RPMI8226 (cell line): ENCODE measurements around the gene DES.
A peak's percentile ranks its signal among the peaks of the same experiment; 100 is the strongest.

Experiments used
- DNase-seq: peaks from one replicate; pipeline ENCODE4 v3.0.0-alpha.2; 2015

DES gene

DNA sequence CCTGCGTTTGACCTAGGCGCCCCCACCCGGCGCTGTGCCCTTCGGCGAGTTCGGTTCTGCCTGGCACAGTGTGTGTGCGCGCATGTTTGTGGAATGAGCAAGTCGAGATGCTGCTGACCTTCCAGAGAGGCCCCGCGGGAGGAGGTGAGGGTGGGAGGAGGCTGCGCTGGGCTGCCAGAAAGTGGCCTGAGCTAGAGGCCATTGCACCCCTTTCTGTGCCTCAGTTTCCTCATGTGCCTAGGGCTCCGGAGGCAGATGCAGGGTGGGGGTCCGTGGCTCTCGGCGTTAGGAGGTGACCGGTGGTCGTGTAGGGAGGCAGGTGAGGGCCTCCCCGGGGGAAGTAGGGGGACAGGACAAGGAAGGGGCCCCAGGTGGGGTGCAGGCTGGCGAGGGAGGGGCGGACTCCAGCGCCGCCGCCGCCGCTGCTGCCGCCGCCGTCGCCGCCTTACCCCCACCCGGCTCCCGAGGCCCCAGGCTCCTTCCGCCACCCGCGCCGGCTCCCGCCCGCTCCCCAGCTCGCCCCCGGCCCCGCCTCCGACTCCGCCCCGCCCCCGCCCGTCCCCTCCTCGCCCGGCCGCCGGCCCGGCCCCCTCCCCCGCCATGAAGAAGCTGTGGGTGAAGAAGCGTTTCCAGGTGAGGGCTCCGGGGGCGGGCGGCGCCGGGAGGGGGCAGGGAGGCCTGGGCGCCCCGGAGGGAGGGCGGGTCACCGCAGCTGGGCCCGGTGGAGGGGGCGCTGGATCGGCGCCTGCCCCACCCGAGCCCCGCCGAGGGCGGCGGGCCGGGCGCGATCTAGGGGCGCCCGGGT, 23.5 kb downstream of the DES start:
- peak; percentile 17 for DNase-seq

DNA sequence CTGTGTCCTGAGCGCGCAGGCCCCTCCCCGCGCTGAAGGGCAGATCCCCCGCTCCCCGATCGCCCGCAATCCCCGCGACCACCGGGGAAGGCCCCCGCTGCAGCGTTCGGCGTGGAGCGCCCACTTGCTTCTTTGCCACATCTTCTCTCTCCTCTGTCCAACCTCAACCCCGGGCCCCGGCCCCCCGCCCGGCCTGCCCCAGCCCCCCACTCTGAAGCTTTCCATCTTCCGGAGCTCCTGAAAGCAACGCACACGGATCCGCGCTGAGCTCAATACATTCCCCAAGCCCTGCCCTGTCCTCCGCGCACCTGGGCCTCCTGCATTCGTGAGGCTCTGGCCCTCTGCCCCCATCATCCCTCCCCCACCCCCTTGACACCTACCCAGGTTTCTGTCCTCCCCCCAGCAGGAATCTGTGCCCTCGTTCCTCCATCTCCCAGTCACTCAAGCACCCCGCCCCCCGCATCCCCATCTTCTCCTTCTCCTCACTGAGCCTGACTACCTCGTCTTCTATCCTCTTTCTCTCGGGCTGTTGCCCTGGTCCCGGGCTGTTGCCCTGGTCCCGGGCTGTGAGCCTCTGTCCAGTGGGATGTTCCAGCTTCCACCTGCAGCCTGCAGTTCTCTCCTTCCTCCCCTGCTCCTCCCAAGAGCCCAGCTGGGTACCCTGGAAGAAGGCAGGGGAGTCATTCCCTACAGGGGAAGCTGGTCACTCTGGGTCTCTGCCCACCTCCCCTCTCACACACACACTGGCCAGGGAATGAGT, 24.3 kb downstream of the DES start:
- DNase-seq = no peak

DNA sequence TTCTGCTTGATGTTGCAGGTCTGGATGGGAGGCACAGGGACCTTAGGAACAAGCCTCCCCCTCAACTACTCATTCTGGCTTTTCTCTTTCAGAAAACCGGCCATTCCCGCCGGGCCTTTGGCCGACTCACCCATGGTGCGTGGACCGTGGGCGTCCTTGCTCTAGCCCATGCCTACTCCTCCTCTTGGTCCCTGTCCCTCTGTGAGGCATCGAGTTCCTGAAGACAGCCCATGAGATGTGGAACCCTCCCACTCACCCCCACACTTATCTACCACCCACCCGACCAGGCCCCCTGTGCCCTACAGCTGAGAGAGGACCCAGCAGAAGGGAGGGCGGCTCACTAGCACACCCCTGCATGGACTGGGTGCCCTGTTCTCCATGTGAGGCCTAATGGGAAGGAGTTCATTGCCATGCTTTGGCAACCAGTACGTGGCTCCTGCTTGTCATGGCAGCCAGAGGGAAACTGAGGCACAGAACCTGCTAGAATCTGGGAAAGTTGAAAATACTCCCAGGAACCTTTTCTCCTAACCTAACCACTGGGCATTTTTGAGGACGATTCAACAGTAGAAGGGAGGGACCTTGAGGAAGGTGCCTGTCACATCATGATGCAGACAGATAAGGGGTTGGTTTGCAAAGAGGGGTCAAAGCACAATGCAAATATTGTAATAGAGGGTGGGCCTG, 25.0 kb downstream of the DES start:
- DNase-seq = no peak

DNA sequence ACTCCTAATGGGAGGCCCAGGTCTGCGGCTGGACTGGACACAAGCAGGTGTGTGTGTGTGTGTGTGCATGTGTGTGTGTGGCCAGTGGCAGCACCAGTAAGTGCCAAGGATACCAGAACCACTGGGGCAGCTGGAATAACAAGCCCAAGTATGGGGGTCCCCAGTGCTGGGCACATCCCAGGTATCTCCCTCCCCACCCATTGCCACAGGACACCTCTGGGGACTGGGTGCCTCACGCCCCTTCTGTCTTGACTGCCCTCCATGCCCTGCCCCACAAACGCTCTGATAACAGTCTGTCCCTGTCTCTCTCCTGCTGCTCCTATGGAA, 25.5 kb downstream of the DES start:
- no peak for DNase-seq

DNA sequence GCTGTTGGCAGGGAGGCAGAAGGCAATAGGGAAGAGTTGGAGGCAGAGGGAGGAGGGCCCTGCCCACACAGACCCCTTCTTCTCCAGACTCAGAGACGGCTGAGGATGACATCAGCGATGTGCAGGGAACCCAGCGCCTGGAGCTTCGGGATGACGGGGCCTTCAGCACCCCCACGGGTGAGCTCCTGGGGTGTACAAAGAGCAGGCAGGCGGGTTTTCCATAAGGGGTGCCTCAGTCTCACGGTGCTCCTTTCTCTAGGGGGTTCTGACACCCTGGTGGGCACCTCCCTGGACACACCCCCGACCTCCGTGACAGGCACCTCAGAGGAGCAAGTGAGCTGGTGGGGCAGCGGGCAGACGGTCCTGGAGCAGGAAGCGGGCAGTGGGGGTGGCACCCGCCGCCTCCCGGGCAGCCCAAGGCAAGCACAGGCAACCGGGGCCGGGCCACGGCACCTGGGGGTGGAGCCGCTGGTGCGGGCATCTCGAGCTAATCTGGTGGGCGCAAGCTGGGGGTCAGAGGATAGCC, 26.5 kb downstream of the DES start:
- no peak for DNase-seq

DNA sequence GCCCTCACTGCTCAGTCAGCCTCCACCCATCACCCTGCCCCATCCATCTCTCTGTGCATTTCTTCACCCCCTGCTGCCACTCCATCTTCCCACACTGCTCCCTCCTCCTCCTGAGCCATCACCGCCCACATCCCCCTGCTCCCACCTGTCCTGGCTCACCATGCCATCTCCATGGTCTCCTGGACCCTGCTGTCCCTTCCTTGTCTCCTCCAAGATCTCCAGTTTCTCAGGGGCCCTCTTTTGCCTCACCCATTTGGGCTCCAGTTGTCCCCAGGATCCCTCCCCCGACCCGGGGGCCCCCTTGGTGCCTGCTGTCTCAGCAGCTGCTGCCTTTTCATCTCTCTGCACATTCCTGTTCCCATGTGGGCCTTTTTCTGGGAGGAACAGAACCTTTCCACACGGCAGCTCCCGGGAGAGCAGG, 27.1 kb downstream of the DES start:
- no peak for DNase-seq

DNA sequence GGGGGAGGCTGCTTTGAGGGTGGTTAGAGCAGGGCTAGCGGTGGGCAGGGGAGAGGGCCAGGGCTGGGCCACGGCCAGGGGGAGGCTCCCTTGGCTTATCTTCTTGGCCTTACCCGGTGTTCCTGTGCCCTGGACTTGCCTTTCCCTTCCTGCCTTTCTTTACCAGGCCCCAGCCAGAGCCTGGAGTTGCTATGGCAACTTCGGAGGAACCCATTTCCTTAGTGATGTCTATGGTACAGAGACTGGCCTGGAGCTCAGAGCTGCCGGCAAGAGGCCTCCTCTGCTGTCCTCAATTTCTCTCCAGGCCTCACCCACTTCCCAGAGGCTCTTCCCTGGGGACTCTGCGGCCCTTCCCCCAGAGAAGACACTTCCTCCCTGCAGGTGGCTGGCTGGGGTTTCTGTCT, 27.9 kb downstream of the DES start:
- peak; percentile 14 for DNase-seq

DNA sequence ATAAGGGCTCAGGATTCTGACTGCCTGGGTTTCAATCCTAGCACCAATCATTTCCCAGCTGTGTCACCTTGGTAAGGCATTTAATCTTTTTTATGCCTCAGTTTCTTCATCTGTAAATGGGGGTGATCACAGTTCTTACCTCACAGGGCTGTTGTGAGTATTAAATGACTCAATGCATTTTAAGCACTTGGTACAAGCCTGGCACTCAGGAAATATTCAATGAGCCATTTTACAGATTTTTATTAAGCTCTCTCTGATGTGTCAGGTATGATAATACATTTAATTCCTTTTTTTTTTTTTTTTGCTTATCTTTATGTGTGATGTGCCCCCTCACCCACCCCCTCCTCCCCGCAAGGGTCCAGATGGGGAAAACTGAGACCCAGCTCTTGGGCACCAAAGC, 28.5 kb downstream of the DES start:
- no peak for DNase-seq

DNA sequence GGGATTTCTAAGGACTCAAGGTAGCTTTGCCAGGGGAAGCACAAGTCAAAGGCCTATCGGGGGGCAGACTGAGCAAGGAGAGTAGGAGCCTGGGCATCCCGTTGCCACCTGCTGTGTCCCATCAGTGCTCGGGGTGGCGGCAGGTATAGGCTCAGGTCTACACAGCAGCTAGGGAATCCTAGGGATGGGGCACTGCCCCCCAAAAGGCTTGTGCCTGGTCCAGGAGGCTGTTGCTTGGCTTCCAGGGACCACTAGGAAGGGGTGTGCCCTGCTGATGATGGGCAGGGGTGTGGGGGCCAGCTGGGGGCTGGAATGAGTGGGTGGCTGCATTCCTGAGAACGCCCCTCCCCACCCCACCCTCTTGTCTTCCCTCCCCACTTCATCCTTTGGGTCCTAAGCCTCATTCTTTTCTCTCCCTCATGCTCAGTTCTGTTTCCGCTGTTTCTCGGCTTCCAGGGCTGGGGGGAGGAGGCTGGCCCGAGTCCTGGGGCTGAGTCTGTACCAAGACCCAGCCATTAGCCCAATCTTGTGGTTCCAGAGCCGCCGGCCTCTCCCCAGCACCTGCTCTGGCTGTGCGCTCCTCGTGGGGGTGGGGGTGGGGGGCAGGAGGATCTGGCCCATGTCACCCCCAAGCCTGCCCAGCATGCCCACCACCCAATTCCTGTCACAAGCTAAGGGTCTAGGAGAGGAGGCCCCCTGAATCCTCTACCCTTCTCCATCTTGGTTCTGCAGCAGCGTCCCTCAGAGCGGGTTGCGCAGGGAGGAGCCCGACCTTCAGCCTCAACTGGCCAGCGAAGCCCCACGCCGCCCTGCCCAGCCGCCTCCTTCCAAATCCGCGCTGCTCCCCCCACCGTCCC, 29.3 kb downstream of the DES start:
- no peak for DNase-seq

DNA sequence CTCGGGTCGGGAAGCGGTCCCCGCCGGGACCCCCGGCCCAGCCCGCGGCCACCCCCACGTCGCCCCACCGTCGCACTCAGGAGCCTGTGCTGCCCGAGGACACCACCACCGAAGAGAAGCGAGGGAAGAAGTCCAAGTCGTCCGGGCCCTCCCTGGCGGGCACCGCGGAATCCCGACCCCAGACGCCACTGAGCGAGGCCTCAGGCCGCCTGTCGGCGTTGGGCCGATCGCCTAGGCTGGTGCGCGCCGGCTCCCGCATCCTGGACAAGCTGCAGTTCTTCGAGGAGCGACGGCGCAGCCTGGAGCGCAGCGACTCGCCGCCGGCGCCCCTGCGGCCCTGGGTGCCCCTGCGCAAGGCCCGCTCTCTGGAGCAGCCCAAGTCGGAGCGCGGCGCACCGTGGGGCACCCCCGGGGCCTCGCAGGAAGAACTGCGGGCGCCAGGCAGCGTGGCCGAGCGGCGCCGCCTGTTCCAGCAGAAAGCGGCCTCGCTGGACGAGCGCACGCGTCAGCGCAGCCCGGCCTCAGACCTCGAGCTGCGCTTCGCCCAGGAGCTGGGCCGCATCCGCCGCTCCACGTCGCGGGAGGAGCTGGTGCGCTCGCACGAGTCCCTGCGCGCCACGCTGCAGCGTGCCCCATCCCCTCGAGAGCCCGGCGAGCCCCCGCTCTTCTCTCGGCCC, 30.1 kb downstream of the DES start:
- no peak for DNase-seq

DNA sequence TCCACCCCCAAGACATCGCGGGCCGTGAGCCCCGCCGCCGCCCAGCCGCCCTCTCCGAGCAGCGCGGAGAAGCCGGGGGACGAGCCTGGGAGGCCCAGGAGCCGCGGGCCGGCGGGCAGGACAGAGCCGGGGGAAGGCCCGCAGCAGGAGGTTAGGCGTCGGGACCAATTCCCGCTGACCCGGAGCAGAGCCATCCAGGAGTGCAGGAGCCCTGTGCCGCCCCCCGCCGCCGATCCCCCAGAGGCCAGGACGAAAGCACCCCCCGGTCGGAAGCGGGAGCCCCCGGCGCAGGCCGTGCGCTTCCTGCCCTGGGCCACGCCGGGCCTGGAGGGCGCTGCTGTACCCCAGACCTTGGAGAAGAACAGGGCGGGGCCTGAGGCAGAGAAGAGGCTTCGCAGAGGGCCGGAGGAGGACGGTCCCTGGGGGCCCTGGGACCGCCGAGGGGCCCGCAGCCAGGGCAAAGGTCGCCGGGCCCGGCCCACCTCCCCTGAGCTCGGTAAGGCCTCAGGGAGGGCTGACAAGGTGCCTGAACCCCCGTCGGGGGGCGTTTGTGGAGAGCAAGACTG, 30.7 kb downstream of the DES start:
- DNase-seq = no peak

DNA sequence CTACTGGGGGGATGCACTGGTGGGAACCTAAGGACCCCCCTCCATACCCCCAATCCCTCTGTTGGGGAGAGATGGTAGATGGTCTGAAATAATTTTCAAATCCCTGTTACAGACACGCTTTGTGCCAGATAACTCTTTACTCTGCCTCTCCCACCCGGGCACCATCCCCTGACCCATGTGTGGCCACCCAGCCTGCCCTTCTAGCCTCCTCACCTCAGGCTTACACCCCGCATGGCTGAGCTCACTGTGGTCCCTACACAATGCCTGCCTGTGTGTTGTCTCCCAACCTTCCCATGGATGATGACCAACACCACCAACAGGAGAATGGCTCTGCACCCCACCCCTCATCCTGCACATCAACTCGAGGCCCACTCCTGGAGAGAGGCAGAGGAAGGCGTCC, 31.4 kb downstream of the DES start:
- DNase-seq = no peak

DNA sequence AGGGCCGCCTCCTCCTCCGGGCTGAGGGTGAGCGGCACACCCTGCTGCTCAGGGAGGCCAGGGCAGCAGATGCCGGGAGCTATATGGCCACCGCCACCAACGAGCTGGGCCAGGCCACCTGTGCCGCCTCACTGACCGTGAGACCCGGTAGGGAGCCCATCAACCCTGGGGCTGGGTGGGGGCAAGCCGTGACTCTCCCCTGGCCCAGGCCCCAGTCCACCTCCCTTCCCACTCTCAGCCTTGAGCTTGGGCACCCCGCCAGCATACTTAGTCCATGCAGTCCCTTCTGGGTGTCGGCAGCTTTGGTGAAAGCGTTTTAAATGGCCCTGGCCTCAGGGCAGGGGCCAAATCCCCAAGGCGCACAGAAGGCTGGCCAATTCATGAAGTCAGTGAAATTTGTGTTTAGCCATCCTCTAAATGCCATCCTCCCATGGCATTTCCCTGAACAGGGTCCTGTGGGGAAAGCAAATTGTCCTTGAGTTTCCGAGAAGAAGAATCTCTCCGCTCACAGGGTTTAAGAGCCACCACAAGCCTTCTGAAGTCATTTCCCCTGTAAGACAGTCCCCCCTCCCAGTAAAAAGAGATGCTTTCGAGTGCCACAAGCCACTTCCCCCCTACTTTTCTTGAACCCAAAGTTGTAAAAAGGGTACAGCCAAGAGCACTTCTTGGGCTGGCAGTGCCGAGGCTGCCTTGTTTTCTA, 33.6 kb downstream of the DES start:
- DNase-seq = no peak

DNA sequence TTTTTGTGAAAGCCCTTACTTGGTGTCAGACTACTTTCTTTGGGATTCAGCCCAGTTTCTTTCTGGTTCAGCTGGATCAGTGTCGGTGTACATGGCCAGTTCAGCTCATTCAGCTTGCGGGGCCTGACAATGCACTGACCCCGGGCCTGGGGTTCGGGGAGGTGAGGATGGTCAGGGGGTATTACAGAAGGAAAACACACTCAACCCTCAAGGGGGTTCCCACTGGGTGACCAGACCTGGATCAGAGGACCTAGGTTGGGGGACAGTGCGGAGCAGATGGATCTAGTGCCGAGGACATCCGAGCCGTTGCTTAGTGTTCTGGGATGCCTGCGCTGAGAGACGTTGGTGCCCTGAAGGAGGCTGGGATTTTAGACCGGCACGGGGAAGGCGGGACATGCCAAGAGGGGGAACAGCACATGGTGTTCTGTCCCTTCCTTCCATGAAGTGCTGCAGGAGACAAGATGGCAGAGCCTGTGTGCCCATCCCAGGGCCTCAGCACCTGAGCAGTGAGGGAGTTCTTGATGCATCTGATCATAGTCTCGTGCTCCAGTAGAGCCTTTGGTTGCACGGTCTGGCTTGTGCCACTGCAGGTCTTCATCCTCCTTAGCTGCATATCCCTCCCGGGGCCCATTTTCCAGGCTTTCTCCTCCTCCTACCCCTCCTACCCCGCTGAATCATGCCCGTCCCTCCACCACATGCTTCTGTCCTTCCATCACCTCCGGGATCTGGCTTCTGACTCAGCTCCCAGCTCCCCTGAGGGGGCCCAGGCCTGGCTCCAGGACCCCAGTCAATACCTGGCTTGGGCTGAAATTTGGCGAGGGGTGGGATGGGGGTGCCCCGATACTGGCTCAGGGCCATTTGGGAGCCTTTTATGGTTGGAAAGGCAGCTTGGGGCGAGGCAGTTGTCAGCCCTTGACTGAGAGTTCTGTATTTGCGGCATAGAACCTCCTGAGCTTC, 34.5 kb downstream of the DES start:
- no peak for DNase-seq

DNA sequence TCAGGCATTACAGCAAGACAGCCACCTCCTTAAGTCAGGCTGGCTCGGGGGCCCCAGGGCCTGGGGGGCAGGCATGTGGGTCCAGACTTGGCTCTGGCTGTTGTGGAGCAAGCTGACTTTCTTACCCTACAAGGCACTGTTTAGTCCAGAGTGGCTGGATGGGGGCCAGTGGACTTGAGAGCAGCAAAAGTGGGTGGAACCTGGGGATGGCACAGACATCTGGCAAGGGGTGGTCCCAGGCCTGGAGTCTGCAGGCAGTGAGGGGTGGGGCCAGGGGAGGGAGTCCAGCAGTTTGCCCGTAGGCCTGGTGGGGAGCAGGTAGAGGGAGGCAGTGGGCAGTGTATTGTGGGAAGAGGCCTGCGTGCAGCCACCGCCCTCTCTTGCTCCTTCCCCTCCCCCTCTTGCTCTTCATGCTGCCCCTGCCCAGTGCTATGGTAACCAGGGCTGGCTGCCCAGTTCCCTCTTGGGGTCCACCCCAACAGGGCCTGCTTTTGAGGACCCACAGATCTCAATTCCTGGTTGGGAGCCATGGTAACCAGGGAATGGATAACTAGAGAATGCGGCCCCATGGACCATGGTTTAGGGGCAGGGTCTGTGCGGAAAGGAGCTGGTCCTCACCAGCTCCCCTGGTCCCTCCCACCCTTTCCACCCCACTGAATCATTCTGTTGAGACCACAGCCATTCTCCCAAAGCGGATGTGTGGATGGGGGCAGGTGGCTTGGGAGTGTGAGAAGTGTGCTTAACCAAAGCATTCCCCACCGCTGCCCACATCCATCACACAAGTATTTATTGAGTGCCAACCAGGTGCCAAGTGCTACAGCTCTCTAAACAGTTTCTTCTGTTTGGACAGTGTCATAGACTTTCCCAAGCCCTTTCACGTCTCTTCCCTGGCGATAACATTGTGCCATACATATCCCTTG, 35.8 kb downstream of the DES start:
- DNase-seq = no peak

DNA sequence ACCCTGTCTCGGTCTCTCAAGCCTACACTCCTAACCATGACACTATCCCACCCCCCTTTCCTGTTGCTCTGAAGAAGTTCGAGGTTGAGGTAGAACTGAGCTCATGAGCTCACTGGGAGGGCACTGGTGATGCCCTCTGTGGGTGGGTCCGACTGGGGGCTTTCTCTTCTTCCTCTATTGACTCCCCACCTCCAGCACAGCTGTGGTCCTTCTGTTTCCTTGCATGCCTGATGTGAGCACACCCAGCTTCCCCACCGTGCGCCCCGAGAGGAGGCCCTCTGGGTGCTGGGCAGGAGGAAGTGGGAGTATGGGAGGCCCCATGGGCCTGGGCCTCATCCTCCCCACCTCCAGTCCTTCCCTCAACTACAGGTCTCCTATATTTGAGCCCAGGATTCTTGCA, 37.4 kb downstream of the DES start:
- DNase-seq = no peak

DNA sequence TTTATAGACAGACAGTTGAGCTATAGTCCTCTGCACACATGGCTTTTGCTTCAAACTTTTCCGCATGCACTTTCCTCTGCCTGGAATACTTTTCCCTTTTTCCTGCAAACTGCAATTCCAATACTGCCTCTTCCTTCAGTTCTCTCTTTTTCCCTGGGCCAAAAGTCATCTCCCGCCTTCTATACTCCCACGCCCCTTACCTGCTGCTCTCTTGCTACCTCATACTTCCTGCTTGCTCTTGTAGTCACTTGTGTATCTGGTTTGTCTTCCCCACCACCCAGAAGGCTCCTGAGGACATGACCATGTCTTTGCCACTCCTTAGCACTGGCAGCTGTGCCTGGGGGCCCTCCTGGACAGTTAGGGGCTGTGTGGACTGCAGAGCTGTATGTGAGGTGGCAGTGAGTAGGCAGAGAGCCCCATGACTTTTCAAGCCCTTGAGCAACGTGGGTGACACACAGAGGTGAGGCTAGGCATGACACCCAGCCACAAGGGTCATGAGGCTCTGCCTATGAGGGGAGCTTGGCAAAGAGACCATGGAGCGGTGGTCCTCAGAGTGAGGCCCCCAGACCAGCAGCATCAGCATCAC, 39.7 kb downstream of the DES start:
- DNase-seq = peak; percentile 38

DNA sequence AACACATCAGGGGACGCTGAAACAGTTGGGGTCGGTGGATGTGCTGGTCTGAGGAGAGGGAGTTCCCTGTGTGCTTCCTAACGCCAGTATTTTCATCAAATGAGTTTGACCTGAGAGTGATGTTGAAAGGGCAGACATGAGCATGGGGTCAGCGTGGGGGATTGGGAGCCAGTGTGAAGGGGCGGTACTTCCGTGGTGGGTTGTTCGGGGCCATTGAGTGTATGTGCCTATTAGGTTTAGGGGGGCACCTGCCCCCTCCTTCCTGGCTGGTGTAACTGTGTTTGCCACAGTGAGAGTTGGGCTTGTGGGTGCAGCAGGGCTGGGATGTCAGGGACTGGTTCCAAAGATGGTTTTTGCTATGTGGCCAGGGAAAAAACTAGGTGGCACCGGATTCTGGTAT, 40.8 kb downstream of the DES start:
- DNase-seq = no peak
